ENCODE results near the gene FGA. TPM values are rescaled to one million over a fixed set of nuclear protein-coding genes. Genes with fewer than 3 reads are reported as not detected.

Gene FGA
- total and polyA plus RNA-seq, 10 of the 15 experiments (the other 5 are each of a cell fraction or from before 2014, with no cell fraction given): 3.6 TPM; not detected in 9

DNA sequence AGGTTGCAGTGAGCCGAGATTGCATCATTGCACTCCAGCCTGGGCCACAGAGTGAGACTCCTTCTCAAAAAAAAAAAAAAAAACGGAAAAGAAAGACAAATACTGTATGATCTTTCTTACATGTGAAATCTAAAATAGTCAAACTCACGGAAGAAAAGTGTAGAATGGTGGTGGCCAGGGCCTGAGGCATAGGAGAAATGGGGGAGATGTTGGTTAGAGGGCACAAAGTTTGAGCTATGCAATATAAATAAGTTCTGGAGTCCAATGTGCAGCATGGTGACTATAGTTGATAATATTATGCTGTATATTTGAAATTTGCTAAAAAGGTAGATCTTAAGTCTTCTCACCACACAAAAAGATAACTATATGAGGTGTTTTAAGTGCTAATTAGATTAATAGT is 1.3 kb upstream of the FGA start (continued):
- TF ChIP-seq, protein P1, sequence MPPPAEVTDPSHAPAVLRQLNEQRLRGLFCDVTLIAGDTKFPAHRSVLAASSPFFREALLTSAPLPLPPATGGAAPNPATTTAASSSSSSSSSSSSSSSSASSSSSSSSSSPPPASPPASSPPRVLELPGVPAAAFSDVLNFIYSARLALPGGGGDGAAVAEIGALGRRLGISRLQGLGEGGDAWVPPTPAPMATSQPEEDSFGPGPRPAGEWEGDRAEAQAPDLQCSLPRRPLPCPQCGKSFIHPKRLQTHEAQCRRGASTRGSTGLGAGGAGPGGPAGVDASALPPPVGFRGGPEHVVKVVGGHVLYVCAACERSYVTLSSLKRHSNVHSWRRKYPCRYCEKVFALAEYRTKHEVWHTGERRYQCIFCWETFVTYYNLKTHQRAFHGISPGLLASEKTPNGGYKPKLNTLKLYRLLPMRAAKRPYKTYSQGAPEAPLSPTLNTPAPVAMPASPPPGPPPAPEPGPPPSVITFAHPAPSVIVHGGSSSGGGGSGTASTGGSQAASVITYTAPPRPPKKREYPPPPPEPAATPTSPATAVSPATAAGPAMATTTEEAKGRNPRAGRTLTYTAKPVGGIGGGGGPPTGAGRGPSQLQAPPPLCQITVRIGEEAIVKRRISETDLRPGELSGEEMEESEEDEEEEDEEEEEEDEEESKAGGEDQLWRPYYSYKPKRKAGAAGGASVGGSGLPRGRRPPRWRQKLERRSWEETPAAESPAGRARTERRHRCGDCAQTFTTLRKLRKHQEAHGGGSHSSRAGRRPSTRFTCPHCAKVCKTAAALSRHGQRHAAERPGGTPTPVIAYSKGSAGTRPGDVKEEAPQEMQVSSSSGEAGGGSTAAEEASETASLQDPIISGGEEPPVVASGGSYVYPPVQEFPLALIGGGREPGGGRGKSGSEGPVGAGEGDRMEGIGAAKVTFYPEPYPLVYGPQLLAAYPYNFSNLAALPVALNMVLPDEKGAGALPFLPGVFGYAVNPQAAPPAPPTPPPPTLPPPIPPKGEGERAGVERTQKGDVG (CRISPR knock-in tag; IDR thresholded peaks at IDR 0.05): no peak
- TF ChIP-seq SREBF2 (IDR thresholded peaks at IDR 0.05; ENCODE audit: low read length) (no peak), EP300 (IDR thresholded peaks at IDR 0.05; ENCODE audit: borderline replicate concordance in 1 of 2, control insufficient read depth in 1 of 2, low read depth in 2 of 2, low read length in 2 of 2) (no peak)

DNA sequence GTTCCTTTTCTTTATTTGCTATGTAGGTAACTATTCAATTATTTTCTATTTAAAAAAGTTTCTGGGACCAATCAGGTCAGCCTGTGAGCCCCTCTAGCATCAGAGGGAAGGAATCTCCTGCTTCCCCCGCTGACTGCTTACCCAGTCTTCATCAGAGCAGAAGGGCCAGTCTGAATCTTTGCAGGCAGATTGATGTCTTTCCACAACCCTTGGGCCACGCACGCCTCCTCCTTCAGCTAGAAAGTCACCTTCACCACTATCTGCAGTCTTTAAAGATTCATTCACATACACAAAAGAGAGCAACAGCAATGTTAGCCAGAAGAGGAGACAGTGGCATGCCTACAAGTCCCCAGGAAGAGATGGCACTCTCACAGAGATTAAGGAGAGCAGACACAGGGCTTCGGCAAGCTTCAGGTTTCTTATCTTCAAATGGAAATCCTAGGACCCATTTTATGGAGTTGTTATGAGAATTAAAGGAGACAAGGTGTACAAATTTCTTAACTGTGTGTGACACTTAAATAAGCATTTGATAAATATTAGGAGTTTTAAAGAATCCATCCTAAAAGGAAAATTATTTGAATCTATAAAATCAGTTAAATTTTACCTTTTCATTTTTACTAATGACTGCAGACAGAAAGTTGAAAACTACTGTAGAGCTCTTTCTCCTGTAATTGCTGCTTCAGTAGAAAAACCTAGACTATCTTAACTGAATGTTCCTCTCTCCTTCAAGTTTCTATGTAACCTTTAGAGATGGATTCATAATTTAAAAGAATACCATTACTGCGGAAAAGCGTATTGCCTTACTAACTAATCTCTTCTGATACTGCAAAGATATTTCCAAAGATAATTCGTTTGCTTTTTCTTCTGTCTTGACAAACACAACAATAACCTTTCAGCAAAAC is 995 bp downstream of the FGA start:
- no TSS peak for BruUV-seq (replicated peaks)
- H3K4me1 ChIP-seq (ENCODE audit: control insufficient read depth, insufficient read depth, low read length): no peaks in the 10 kb centered on the region
- SMC1A ChIA-PET (ENCODE audit: uncharacterized antibody, unreplicated experiment): interaction anchor here (1.1 to 1.7 kb wide), 2 partner anchors 27 to 29 kb away, joined by 3 to 4 read pairs; no protein-coding TSS in a partner anchor
- TF ChIP-seq MYC (IDR thresholded peaks at IDR 0.05; ENCODE audit: insufficient read depth, insufficient read length, insufficient replicate concordance, low read length, severe bottlenecking): no peak
- TF ChIP-seq CEBPB (IDR thresholded peaks at IDR 0.05; ENCODE audit: borderline replicate concordance in 1 of 2, low read depth in 2 of 2, low read length in 2 of 2): no peak
- TF ChIP-seq YBX1 (IDR thresholded peaks at IDR 0.05): no peak
- no peak for TF ChIP-seq ZNF274 (IDR thresholded peaks at IDR 0.05; ENCODE audit: insufficient read depth, insufficient read length)
- no peak for TF ChIP-seq BCL11A (IDR thresholded peaks at IDR 0.05; ENCODE audit: low read depth, low read length)
- TF ChIP-seq HDAC2 (IDR thresholded peaks at IDR 0.05): no peak
- TF ChIP-seq ZZZ3 (IDR thresholded peaks at IDR 0.05; ENCODE audit: control insufficient read depth, insufficient read length, low read depth): no peak
- TF ChIP-seq IKZF2 (IDR thresholded peaks at IDR 0.05): no peak
- no peak for TF ChIP-seq DPF2 (IDR thresholded peaks at IDR 0.05)
- no peak for TF ChIP-seq HDAC6 (IDR thresholded peaks at IDR 0.05; ENCODE audit: unreplicated experiment)
- TF ChIP-seq, protein P2, sequence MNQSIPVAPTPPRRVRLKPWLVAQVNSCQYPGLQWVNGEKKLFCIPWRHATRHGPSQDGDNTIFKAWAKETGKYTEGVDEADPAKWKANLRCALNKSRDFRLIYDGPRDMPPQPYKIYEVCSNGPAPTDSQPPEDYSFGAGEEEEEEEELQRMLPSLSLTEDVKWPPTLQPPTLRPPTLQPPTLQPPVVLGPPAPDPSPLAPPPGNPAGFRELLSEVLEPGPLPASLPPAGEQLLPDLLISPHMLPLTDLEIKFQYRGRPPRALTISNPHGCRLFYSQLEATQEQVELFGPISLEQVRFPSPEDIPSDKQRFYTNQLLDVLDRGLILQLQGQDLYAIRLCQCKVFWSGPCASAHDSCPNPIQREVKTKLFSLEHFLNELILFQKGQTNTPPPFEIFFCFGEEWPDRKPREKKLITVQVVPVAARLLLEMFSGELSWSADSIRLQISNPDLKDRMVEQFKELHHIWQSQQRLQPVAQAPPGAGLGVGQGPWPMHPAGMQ (IDR thresholded peaks at IDR 0.05; ENCODE audit: borderline replicate concordance): no peak

More for the DNA sequence above, 995 bp downstream of the FGA start:
- H3K4me3 ChIP-seq: no peak overlapping the region
- FAIRE-seq (no peak), DNase-seq (ENCODE audit: low read depth, low spot score) (no peak), ATAC-seq (no peak)
- POLR2A ChIA-PET: no interaction called here
- no peaks in the 10 kb centered on the region for H3K79me2 ChIP-seq (ENCODE audit: control insufficient read depth, insufficient read depth, low read length)
- no peak overlapping the region for H3K9ac ChIP-seq (ENCODE audit: control insufficient read depth, insufficient read depth, low read length)
- H3K27ac ChIP-seq (ENCODE audit: control insufficient read depth, insufficient read depth): no peak overlapping the region
- H4K20me1 ChIP-seq (ENCODE audit: control insufficient read depth, insufficient read depth): no peaks in the 10 kb centered on the region
- no peak overlapping the region for H2AFZ ChIP-seq (ENCODE audit: control insufficient read depth, low read depth, low read length)
- H3K4me2 ChIP-seq (ENCODE audit: control insufficient read depth, insufficient read depth): no peak overlapping the region
- CTCF ChIA-PET: interaction anchor here (1.6 kb wide), 1 partner anchor 30 kb away, joined by 4 read pairs; no protein-coding TSS in a partner anchor
- no peaks in the 10 kb centered on the region; a peak in 1 of 4 replicates for H3K27me3 ChIP-seq (replicated peaks in 1 of 2; ENCODE audit: control insufficient read depth in 2 of 2, insufficient read depth in 2 of 2, low read length in 1 of 2)
- RAD21 ChIA-PET (ENCODE audit: unreplicated experiment): no interaction called here
- no peaks in the 10 kb centered on the region for H3K9me3 ChIP-seq (replicated peaks; ENCODE audit: control insufficient read depth, insufficient read depth, low read length)
- in situ Hi-C loops (cut with MboI) (no loop called here), intact Hi-C loops (cut with micrococcal nuclease; ENCODE audit: unreplicated experiment) (no loop called here)
- no peaks in the 10 kb centered on the region for H3K36me3 ChIP-seq (ENCODE audit: control insufficient read depth in 2 of 2, insufficient read depth in 2 of 2, low read length in 1 of 2)
- 32% methylated on average over 7 of the region's 7 CpGs for WGBS (ENCODE audit: insufficient coverage, insufficient replicate concordance, low lambda C conversion rate, missing lambda C conversion rate)

Measured in GM12878 (cell line).